H1 (cell line): ENCODE data around the gene KLF2. TPM values are rescaled to one million over a fixed set of nuclear protein-coding genes. Genes with fewer than 3 reads are reported as not detected.

Experiments used
- CTCF ChIA-PET: fragments of 300-600 bp; sonication (Branson Sonifier 250); formaldehyde crosslinking; loops from one replicate; lab custom pipeline; 2021; ENCODE audit not compliant: partially characterized antibody; lab: Charles Lee
- POLR2A ChIA-PET: fragments of 300-600 bp; sonication (Branson Sonifier 250); formaldehyde crosslinking; loops from one replicate; lab custom pipeline; 2021; ENCODE audit warnings: inconsistent platforms; ENCODE audit not compliant: partially characterized antibody; lab: Charles Lee
- DNase-seq, 2 experiments: peaks; one replicate each; pipeline versions ENCODE4 v3.0.0 to v3.0.0-alpha.2; 2010 to 2022; ENCODE audit warnings: low spot score in 2 of 2, low read depth in 1 of 2, mixed read lengths in 1 of 2
- FAIRE-seq: peaks from 2 replicates; lab custom pipeline; 2011; peaks lifted over from hg19 to GRCh38; lab: Jason Lieb, UNC
- H2AFZ ChIP-seq: 2 replicates; pipeline ENCODE4 v1.8.1; 2012; ENCODE audit warnings: low read length, inconsistent platforms
- H2AK5ac ChIP-seq: 2 replicates; pipeline ENCODE4 v1.6.1; 2013; ENCODE audit warnings: low read depth, low read length
- H2BK120ac ChIP-seq: replicated peaks from 2 replicates; pipeline ENCODE3; 2013; ENCODE audit warnings: low read depth, low read length, inconsistent platforms
- H2BK12ac ChIP-seq: 2 replicates; pipeline ENCODE4 v1.6.1; 2013; ENCODE audit warnings: low read depth, low read length
- H2BK15ac ChIP-seq: 2 replicates; pipeline ENCODE4 v1.6.1; 2013; ENCODE audit warnings: low read length
- H2BK20ac ChIP-seq: 2 replicates; pipeline ENCODE4 v1.6.1; 2013; ENCODE audit warnings: low read length
- H2BK5ac ChIP-seq: 2 replicates; pipeline ENCODE4 v1.6.1; 2013; ENCODE audit warnings: low read depth, low read length
- H3K14ac ChIP-seq: 2 replicates; pipeline ENCODE4 v1.6.1; 2013; ENCODE audit warnings: inconsistent platforms; ENCODE audit not compliant: insufficient read length
- H3K18ac ChIP-seq: 2 replicates; pipeline ENCODE4 v1.6.1; 2013; ENCODE audit warnings: low read length; ENCODE audit errors: extremely low read depth
- H3K23ac ChIP-seq: 2 replicates; pipeline ENCODE4 v1.6.1; 2013; ENCODE audit warnings: inconsistent platforms; ENCODE audit not compliant: insufficient read length
- H3K23me2 ChIP-seq: 2 replicates; pipeline ENCODE4 v1.6.1; 2013; ENCODE audit warnings: low read depth, low read length
- H3K27ac ChIP-seq: 2 replicates; pipeline ENCODE4 v1.6.1; 2011; ENCODE audit warnings: low read depth, low read length, inconsistent platforms
- H3K27me3 ChIP-seq, 4 experiments: replicated peaks in 1 of 4; 1 replicate in 1 of 4; 2 replicates in 3 of 4; pipeline versions ENCODE4 v1.6.1 to v1.8.1; 2011 to 2013; ENCODE audit warnings: low read length in 3 of 4, mild to moderate bottlenecking in 3 of 4, inconsistent platforms in 2 of 4, mixed read lengths in 2 of 4, moderate library complexity in 1 of 4; ENCODE audit not compliant: control insufficient read depth in 3 of 4, insufficient read depth in 3 of 4; ENCODE audit errors: extremely low read depth in 1 of 4
- H3K36me3 ChIP-seq, 4 experiments: 2 replicates each; pipeline versions ENCODE4 v1.6.1 to v1.8.1; 2011 to 2013; ENCODE audit warnings: mild to moderate bottlenecking in 4 of 4, low read length in 3 of 4, moderate library complexity in 2 of 4, control low read depth in 1 of 4, inconsistent platforms in 1 of 4; ENCODE audit not compliant: insufficient read depth in 4 of 4, control insufficient read depth in 2 of 4
- H3K4ac ChIP-seq: replicated peaks from 2 replicates; pipeline ENCODE3; 2013; ENCODE audit warnings: low read length, low read depth, mixed read lengths, inconsistent platforms; ENCODE audit not compliant: insufficient read length
- H3K4me1 ChIP-seq, 4 experiments: replicated peaks in 1 of 4; 1 replicate in 1 of 4; 2 replicates in 3 of 4; pipeline versions ENCODE4 v1.6.1 to v1.8.1; 2011 to 2013; ENCODE audit warnings: low read length in 3 of 4, inconsistent platforms in 2 of 4, mixed read lengths in 1 of 4; ENCODE audit not compliant: insufficient read depth in 4 of 4, control insufficient read depth in 3 of 4
- H3K4me2 ChIP-seq, 2 experiments: 2 replicates each; pipeline versions ENCODE4 v1.6.1 to v1.8.1; 2011 to 2013; ENCODE audit warnings: low read depth in 2 of 2, low read length in 2 of 2, control low read depth in 1 of 2, inconsistent platforms in 1 of 2, mild to moderate bottlenecking in 1 of 2; ENCODE audit not compliant: insufficient read depth in 1 of 2
- H3K4me3 ChIP-seq, 4 experiments: fragments of 200-600, 300-600 bp in 1 of 4; sonication (generic), shearing (Covaris generic), sonication (Bioruptor Twin) in 1 of 4; 2 replicates each; pipeline versions ENCODE4 v1.5.1 to v1.8.1; 2011 to 2016; ENCODE audit warnings: low read length in 4 of 4, low read depth in 3 of 4, control low read depth in 2 of 4, inconsistent platforms in 2 of 4, mild to moderate bottlenecking in 2 of 4, mixed read lengths in 1 of 4, moderate library complexity in 1 of 4; ENCODE audit not compliant: insufficient read depth in 2 of 4; ENCODE audit errors: extremely low read depth in 1 of 4
- H3K56ac ChIP-seq: replicated peaks from 2 replicates; pipeline ENCODE3; 2013; ENCODE audit warnings: low read depth, mild to moderate bottlenecking, mixed read lengths, low read length, inconsistent platforms; ENCODE audit not compliant: insufficient read length
- H3K79me1 ChIP-seq: 2 replicates; pipeline ENCODE4 v1.6.1; 2013; ENCODE audit warnings: low read depth, low read length, control low read depth
- H3K79me2 ChIP-seq, 2 experiments: 2 replicates each; pipeline versions ENCODE4 v1.6.1 to v1.8.1; 2012 to 2013; ENCODE audit warnings: low read length in 2 of 2, mild to moderate bottlenecking in 2 of 2, inconsistent platforms in 1 of 2; ENCODE audit not compliant: insufficient read depth in 2 of 2, control insufficient read depth in 1 of 2
- H3K9ac ChIP-seq, 4 experiments: replicated peaks in 1 of 4; 1 replicate in 1 of 4; 2 replicates in 3 of 4; pipeline versions ENCODE4 v1.6.1 to v1.8.1; 2011 to 2013; ENCODE audit warnings: low read depth in 3 of 4, low read length in 3 of 4, control low read depth in 2 of 4, mild to moderate bottlenecking in 2 of 4, moderate library complexity in 2 of 4, inconsistent platforms in 1 of 4; ENCODE audit errors: extremely low read depth in 1 of 4
- H3K9me3 ChIP-seq, 2 experiments: 2 replicates each; pipeline versions ENCODE4 v1.6.1 to v1.8.1; 2012 to 2013; ENCODE audit warnings: mild to moderate bottlenecking in 2 of 2, moderate library complexity in 2 of 2, control low read depth in 1 of 2, inconsistent platforms in 1 of 2, low read depth in 1 of 2, low read length in 1 of 2, mixed read lengths in 1 of 2; ENCODE audit not compliant: insufficient read depth in 2 of 2
- H4K20me1 ChIP-seq, 2 experiments: replicated peaks in 1 of 2; 2 replicates each; pipeline versions ENCODE3 to v1.8.1; 2011 to 2013; ENCODE audit warnings: inconsistent platforms in 2 of 2, low read length in 2 of 2, mild to moderate bottlenecking in 1 of 2; ENCODE audit not compliant: insufficient read depth in 2 of 2, control insufficient read depth in 1 of 2
- H4K5ac ChIP-seq: 2 replicates; pipeline ENCODE4 v1.6.1; 2013; ENCODE audit warnings: low read length, low read depth, mixed read lengths, inconsistent platforms; ENCODE audit not compliant: insufficient read length
- H4K8ac ChIP-seq: 2 replicates; pipeline ENCODE4 v1.8.0; 2013; ENCODE audit warnings: mild to moderate bottlenecking, moderate library complexity, low read length, inconsistent platforms; ENCODE audit not compliant: insufficient read depth; ENCODE audit errors: extremely low read depth
- H4K91ac ChIP-seq: replicated peaks from 2 replicates; pipeline ENCODE3; 2013; ENCODE audit warnings: low read length, mixed read lengths, inconsistent platforms; ENCODE audit not compliant: insufficient read length
- RXRA ChIP-seq: IDR thresholded peaks from 2 replicates; pipeline ENCODE4 v1.6.1; 2011; ENCODE audit warnings: low read depth, mild to moderate bottlenecking, low read length, moderate library complexity; ENCODE audit not compliant: insufficient read depth
- WGBS, 2 experiments: shearing (Covaris generic) in 1 of 2; methylation state at CpG; one replicate each; pipeline versions ENCODE4 v1.1.6 to v1.1.7; 2013 to 2015; ENCODE audit warnings: low lambda C conversion rate in 2 of 2, mixed read lengths in 2 of 2, inconsistent platforms in 1 of 2, low coverage in 1 of 2, missing lambda C conversion rate in 1 of 2; ENCODE audit not compliant: insufficient replicate concordance in 2 of 2, insufficient coverage in 1 of 2, insufficient read length in 1 of 2; ENCODE audit errors: extremely low coverage in 1 of 2, missing lambda C conversion rate in 1 of 2; 5-methylcytosine and 5-hydroxymethylcytosine counted together
- polyA plus RNA-seq, 7 experiments: library from polyadenylated mRNA; depleted of rRNA in 3 of 7; stranded (reverse) in 5 of 7; unstranded in 2 of 7; fragments of >200 nt in 5 of 7; fragments of 200-250 nt in 2 of 7; gene quantifications; 1 replicate in 5 of 7; 2 replicates in 1 of 7; 4 replicates in 1 of 7; pipeline versions ENCODE4 v1.2.1 to v1.2.3, GENCODE V29; 2011 to 2013; ENCODE audit warnings: missing spikeins in 2 of 7, mixed read lengths in 2 of 7
- total RNA-seq: library from RNA; stranded (reverse); fragmentation: NEBNext Ultra II Directional; extraction: Animal tissue kit (Norgen Biotek cat#: 25700); gene quantifications from 2 replicates; pipeline ENCODE4 v1.2.1, GENCODE V29; 2021

Gene KLF2
- total and polyA plus RNA-seq, 2 of the 8 experiments (the other 6 are each of a cell fraction or from before 2014, with no cell fraction given): 0.19 to 0.33 TPM

GRCh38 chr19:16315825-16316505 lies 8.7 kb upstream of the KLF2 start:
- no peak overlapping the region for H4K8ac ChIP-seq
- H3K14ac ChIP-seq: no peak overlapping the region
- no peak overlapping the region for H3K4me3 ChIP-seq
- TF ChIP-seq RXRA: no peak
- no peak overlapping the region for H2BK120ac ChIP-seq
- H2AFZ ChIP-seq: no peak overlapping the region
- H3K4me1 ChIP-seq: no peaks in the 10 kb centered on the region; a peak in 1 of 7 replicates
- ChIA-PET CTCF (interaction anchor here (1.1 kb wide), 2 partner anchors 68 to 71 kb away, joined by 4 to 5 read pairs; no protein-coding TSS in a partner anchor), POLR2A (no interaction called here)
- no peaks in the 10 kb centered on the region for H4K20me1 ChIP-seq
- H3K23ac ChIP-seq: no peak overlapping the region
- peaks cover 0 to 3% (median 0%) of the 10 kb centered on the region in 4 experiments; a peak in 1 of 7 replicates for H3K27me3 ChIP-seq
- H3K36me3 ChIP-seq: no peaks in the 10 kb centered on the region
- H2BK5ac ChIP-seq: no peak overlapping the region
- H3K4me2 ChIP-seq: no peak overlapping the region
- H3K79me2 ChIP-seq: no peaks in the 10 kb centered on the region
- WGBS, 2 experiments: 88% methylated on average over 13 of the region's 13 CpGs; no CpG with 5 or more reads in 1 of the 2 experiments
- no peaks in the 10 kb centered on the region for H3K9me3 ChIP-seq
- H3K9ac ChIP-seq: no peak overlapping the region
- no peak overlapping the region for H3K56ac ChIP-seq
- no peaks in the 10 kb centered on the region for H3K79me1 ChIP-seq
- H3K27ac ChIP-seq: no peak overlapping the region
- H2AK5ac ChIP-seq: no peak overlapping the region
- H3K4ac ChIP-seq: no peak overlapping the region
- DNase-seq (no peak), FAIRE-seq (no peak)
- no peak overlapping the region for H4K91ac ChIP-seq
- H4K5ac ChIP-seq: no peak overlapping the region
- H3K23me2 ChIP-seq: no peaks in the 10 kb centered on the region
- no peak overlapping the region for H2BK12ac ChIP-seq
- no peak overlapping the region for H3K18ac ChIP-seq
- H2BK15ac ChIP-seq: no peak overlapping the region
- no peak overlapping the region for H2BK20ac ChIP-seq
